C4-2B (cell line): ENCODE results near the gene AGAP1.

Experiments
- H3K27ac ChIP-seq: fragments of 450-650 bp; 2 replicates; pipeline ENCODE4 v1.5.1; 2017
- CTCF ChIP-seq: fragments of 450-650 bp; conservative IDR thresholded peaks from 2 replicates; pipeline ENCODE4 v1.5.1; 2017; ENCODE audit warnings: mild to moderate bottlenecking
- ZFX ChIP-seq: fragments of 450-650 bp; IDR thresholded peaks from 2 replicates; pipeline ENCODE4 v1.6.1; 2017

Gene AGAP1

GRCh38 chr2:235954281-235954680 lies 460.4 kb downstream of the AGAP1 start:
- TF ChIP-seq CTCF = no peak
- no peak for TF ChIP-seq ZFX
- no peak overlapping the region for H3K27ac ChIP-seq

- H3K27ac ChIP-seq = no peak overlapping the region
- TF ChIP-seq CTCF = no peak
Observed at GRCh38 chr2:235954888-235955480, 461.1 kb downstream of the AGAP1 start.

- TF ChIP-seq ZFX (no peak), CTCF (no peak)
- H3K27ac ChIP-seq = no peak overlapping the region
Observed at GRCh38 chr2:235955664-235956063, 461.8 kb downstream of the AGAP1 start.

- TF ChIP-seq ZFX = no peak
- TF ChIP-seq CTCF = no peak
- no peak overlapping the region for H3K27ac ChIP-seq
Observed at GRCh38 chr2:235956281-235956970, 462.6 kb downstream of the AGAP1 start.

GRCh38 chr2:235957251-235957650 lies 463.4 kb downstream of the AGAP1 start:
- H3K27ac ChIP-seq = no peak overlapping the region
- TF ChIP-seq ZFX (no peak), CTCF (no peak)

GRCh38 chr2:235958221-235958930 lies 464.5 kb downstream of the AGAP1 start:
- H3K27ac ChIP-seq = no peak overlapping the region
- TF ChIP-seq ZFX (no peak), CTCF (no peak)

- TF ChIP-seq ZFX (no peak), CTCF (no peak)
- no peak overlapping the region for H3K27ac ChIP-seq
Observed at GRCh38 chr2:235958931-235959410, 465.1 kb downstream of the AGAP1 start.
